ENCODE measurements around the gene PTPRN2.
"Not testable (repeated sequence)": the region's sequence is repeated elsewhere in the genome, so short reads cannot be mapped to it uniquely, and the experiment has no call there.

Gene PTPRN2

GRCh38 chr7:157521061-157521731, 1066.4 kb downstream of the PTPRN2 start:
- DNase-seq = no peak

DNA sequence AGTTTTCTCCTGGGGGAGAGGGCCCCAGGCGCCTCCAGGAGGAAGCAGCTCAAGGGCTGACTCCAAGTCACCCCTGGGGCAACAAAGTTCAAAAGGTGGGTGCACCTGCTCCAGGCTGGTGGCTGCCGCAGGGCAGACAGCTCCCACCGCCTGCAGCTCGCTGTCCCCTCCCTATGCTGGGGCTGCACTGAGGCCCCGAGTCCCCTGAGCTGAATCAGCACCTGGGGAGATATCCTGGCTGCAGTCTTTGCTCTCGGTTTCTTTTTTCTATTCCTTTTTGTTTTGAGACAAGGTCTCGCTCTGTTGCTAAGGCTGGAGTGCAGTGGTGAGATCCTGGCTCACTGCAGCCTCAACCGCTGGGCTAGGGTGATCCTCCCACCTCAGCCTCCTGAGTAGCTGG, 1067.4 kb downstream of the PTPRN2 start:
- DNase-seq = no peak

DNA sequence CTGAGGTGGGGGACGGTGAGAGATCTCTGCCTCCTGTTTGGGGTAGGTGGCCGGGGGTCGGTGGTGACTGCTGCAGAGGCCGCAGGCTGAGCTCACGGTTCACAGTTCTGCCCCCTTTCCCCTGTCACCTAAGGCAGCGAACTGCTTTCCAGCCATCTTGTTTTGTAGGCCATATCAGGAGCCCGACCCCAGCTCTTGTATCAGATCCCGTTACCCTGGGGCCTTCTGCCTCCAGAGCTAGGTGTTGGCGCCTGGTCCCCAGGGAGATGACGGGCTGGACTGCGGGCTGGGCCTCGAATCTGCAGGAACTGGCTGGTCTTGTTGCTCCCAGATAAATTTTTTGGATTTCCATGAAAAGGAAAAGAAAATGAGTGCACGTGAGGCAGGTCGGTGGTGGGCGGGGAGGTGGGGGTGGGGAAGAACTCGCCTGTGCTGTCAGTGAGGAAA, 1067.8 kb downstream of the PTPRN2 start:
- DNase-seq = no peak

- DNase-seq = no peak
Measured at GRCh38 chr7:157519246-157519645, 1068.4 kb downstream of the PTPRN2 start.

- no peak for DNase-seq
Measured at GRCh38 chr7:157518514-157519175, 1069.0 kb downstream of the PTPRN2 start.

GRCh38 chr7:157517782-157518513, 1069.7 kb downstream of the PTPRN2 start:
- DNase-seq = no peak

- no peak for DNase-seq
Measured at GRCh38 chr7:157516911-157517781, 1070.5 kb downstream of the PTPRN2 start.

GRCh38 chr7:157516311-157516710, 1071.3 kb downstream of the PTPRN2 start:
- no peak for DNase-seq

- DNase-seq = no peak
Measured at GRCh38 chr7:157515342-157516041, 1072.1 kb downstream of the PTPRN2 start.

GRCh38 chr7:157514746-157515145, 1072.9 kb downstream of the PTPRN2 start:
- DNase-seq = no peak

DNA sequence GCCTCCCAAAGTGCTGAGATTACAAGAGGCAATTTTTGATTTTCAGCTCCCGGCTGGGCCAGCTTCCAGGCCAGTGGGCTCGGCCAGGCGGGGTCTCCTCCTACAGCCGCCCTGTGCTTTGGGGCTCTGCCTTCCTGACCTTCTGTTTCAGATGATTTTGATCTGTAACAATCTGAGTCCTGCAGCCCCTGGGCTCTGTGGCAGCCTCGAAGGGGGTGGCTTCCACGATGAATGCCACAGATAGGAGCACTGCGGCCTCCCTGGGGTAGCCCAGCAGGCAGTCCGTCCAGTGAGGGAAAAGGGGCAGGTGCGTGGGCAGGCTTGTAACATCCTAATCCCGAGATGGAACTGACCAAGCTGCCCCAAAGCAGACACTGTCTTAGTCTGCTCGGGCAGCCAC, 1073.3 kb downstream of the PTPRN2 start:
- no peak for DNase-seq

- DNase-seq = no peak
Measured at GRCh38 chr7:157513682-157514081, 1073.9 kb downstream of the PTPRN2 start.

- no peak for DNase-seq
Measured at GRCh38 chr7:157513162-157513621, 1074.4 kb downstream of the PTPRN2 start.

- no peak for DNase-seq
Measured at GRCh38 chr7:157509226-157509625, 1078.4 kb downstream of the PTPRN2 start.

DNA sequence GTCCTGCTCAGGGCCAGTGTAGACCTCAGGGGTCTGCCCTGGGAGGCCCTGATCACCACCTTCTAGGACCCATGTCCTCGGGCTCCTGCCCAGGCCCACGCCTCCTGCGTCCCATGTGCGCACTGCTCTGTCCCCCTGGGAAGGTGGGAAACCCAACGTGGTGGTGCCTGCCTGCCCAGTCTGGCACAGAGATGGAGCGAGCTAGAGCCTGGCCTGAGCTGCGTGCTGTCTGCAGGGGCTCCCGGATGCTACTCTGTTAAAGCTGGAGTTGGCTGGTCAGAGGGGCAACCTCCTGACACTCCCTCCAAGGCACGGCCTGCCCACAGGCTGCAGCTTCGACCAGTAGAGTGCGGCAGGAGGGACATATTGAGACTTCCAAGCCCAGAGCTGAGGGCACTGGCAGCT, 1079.1 kb downstream of the PTPRN2 start:
- DNase-seq = no peak

GRCh38 chr7:157507987-157508386, 1079.6 kb downstream of the PTPRN2 start:
- DNase-seq = no peak

- DNase-seq = no peak
Measured at GRCh38 chr7:157506268-157506667, 1081.4 kb downstream of the PTPRN2 start.

GRCh38 chr7:157505646-157506045, 1082.0 kb downstream of the PTPRN2 start:
- no peak for DNase-seq

GRCh38 chr7:157503229-157503628, 1084.4 kb downstream of the PTPRN2 start:
- DNase-seq = no peak

GRCh38 chr7:157502701-157503111, 1084.9 kb downstream of the PTPRN2 start:
- DNase-seq = no peak

DNA sequence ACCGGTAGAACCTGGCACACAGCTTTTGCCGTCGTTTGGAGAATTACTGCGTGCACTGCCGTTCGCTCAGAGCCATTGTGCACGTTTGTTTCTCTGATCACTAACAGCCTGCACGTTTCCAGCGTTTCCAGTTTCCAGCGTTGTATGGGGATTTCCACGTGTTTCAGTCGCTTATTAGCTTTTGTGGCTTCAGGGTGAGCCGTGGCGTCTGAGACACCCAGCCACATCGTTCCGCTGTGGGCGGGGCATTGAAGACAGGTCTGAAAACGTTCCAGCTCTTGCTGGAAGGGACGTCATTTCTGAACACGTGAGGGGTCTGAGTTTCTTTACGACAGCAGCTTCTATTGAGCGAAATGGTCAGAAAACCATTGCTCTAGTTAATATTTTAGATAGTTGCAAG, 1086.0 kb downstream of the PTPRN2 start:
- no peak for DNase-seq

- DNase-seq = not testable (repeated sequence)
Measured at GRCh38 chr7:157500989-157501540, 1086.6 kb downstream of the PTPRN2 start.
